ENCODE results near the gene HSD11B1L.
"Not testable (repeated sequence)": the region's sequence is repeated elsewhere in the genome, so short reads cannot be mapped to it uniquely, and the experiment has no call there.

HSD11B1L gene

GRCh38 chr19:5679289-5680083 lies 1.3 kb upstream of the HSD11B1L start:
- Histone ChIP-seq H3K4me3 (ENCODE audit: low read depth in 1 of 2, low read length in 2 of 2) (peak overlapping the region; percentile 96 to 97), H3K9me3 (ENCODE audit: control insufficient read depth in 1 of 2, low read length in 2 of 2) (no peaks in the 10 kb centered on the region), H3K27me3 (ENCODE audit: low read depth, low read length) (no peaks in the 10 kb centered on the region), H3K27ac (ENCODE audit: low read length) (peak overlapping the region; percentile 91), H3K4me1 (ENCODE audit: control insufficient read depth in 1 of 2, insufficient read depth in 2 of 2, low read length in 2 of 2) (peaks cover 6 to 19% of the 10 kb centered on the region in 2 donors), H3K36me3 (ENCODE audit: control insufficient read depth in 1 of 2, insufficient read depth in 2 of 2, low read length in 2 of 2) (no peaks in the 10 kb centered on the region)

- peaks cover 6 to 19% of the 10 kb centered on the region in 2 donors for H3K4me1 ChIP-seq (ENCODE audit: control insufficient read depth in 1 of 2, insufficient read depth in 2 of 2, low read length in 2 of 2)
Measured at GRCh38 chr19:5680084-5680436, 767 bp upstream of the HSD11B1L start.

DNA sequence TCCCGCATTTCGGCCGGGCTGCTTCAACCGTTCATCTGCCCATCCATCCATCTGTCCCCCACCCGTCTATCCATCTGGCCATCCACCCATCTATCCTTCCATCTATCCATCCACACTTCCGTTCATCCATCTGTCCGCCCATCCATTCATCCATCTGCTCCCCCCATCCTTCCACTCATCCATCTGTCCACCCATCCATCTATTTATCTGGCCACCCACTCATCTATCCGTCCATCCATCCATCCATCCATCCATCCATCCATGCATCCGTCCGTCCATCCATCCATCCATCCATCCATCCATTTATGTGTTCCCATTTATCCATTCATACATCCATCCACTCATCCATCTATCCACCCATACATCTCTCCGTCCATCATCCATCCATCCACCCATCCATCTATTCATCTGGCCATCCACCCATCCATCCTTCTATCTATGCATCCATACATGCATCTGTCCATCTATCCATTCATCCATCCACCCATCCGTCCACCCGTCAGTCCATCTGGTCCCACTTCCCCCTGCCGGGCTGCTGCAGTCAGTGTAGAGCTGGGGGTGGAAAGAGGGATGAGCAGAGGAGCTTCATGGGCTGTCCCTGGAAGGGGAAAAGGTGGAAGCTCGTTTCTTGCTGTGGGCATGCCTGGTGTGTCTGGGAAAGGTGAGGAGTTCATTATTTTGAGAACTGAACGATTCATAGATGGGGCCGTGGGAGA lies 722 bp downstream of the HSD11B1L start:
- H3K27me3 ChIP-seq (ENCODE audit: low read depth, low read length), result no peaks in the 10 kb centered on the region
- no peak overlapping the region for H3K27ac ChIP-seq (ENCODE audit: low read length)
- H3K4me3 ChIP-seq (ENCODE audit: low read depth in 1 of 2, low read length in 2 of 2), result peak overlapping the region; percentile 96 to 97
- no peaks in the 10 kb centered on the region for H3K36me3 ChIP-seq (ENCODE audit: control insufficient read depth in 1 of 2, insufficient read depth in 2 of 2, low read length in 2 of 2)
- no peaks in the 10 kb centered on the region for H3K9me3 ChIP-seq (ENCODE audit: control insufficient read depth in 1 of 2, low read length in 2 of 2)
- peaks cover 6 to 19% of the 10 kb centered on the region in 2 donors for H3K4me1 ChIP-seq (ENCODE audit: control insufficient read depth in 1 of 2, insufficient read depth in 2 of 2, low read length in 2 of 2)

More at GRCh38 chr19:5680084-5680436, 767 bp upstream of the HSD11B1L start:
- Histone ChIP-seq H3K9me3 (ENCODE audit: control insufficient read depth in 1 of 2, low read length in 2 of 2) (no peaks in the 10 kb centered on the region), H3K27me3 (ENCODE audit: low read depth, low read length) (no peaks in the 10 kb centered on the region), H3K4me3 (ENCODE audit: low read depth in 1 of 2, low read length in 2 of 2) (peak overlapping the region; percentile 96 to 97), H3K36me3 (ENCODE audit: control insufficient read depth in 1 of 2, insufficient read depth in 2 of 2, low read length in 2 of 2) (no peaks in the 10 kb centered on the region), H3K27ac (ENCODE audit: low read length) (peak overlapping the region; percentile 91)

DNA sequence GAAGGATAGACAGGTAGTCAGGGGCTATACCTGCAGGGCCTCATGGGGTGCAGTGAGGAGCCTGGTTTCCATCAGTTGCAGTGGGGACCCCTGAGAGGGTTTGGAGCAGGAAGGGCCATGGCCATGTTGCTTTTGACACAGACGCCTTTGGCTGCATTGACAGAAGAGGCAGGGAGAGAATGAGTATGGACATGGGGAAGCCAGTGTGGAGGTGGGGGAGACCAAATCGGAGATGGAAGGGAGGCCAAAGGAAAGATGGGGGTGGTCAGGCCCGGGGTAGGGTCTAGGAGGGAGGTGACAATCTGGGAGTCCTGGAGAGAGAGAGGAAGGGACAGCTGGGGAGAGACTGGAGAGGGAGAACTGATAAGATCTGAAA lies 1.3 kb downstream of the HSD11B1L start:
- no peak overlapping the region for H3K4me3 ChIP-seq (ENCODE audit: low read depth in 1 of 2, low read length in 2 of 2)
- H3K9me3 ChIP-seq (ENCODE audit: control insufficient read depth in 1 of 2, low read length in 2 of 2), result no peaks in the 10 kb centered on the region
- peaks cover 6 to 19% of the 10 kb centered on the region in 2 donors for H3K4me1 ChIP-seq (ENCODE audit: control insufficient read depth in 1 of 2, insufficient read depth in 2 of 2, low read length in 2 of 2)
- no peaks in the 10 kb centered on the region for H3K36me3 ChIP-seq (ENCODE audit: control insufficient read depth in 1 of 2, insufficient read depth in 2 of 2, low read length in 2 of 2)
- H3K27me3 ChIP-seq (ENCODE audit: low read depth, low read length), result no peaks in the 10 kb centered on the region
- no peak overlapping the region for H3K27ac ChIP-seq (ENCODE audit: low read length)

DNA sequence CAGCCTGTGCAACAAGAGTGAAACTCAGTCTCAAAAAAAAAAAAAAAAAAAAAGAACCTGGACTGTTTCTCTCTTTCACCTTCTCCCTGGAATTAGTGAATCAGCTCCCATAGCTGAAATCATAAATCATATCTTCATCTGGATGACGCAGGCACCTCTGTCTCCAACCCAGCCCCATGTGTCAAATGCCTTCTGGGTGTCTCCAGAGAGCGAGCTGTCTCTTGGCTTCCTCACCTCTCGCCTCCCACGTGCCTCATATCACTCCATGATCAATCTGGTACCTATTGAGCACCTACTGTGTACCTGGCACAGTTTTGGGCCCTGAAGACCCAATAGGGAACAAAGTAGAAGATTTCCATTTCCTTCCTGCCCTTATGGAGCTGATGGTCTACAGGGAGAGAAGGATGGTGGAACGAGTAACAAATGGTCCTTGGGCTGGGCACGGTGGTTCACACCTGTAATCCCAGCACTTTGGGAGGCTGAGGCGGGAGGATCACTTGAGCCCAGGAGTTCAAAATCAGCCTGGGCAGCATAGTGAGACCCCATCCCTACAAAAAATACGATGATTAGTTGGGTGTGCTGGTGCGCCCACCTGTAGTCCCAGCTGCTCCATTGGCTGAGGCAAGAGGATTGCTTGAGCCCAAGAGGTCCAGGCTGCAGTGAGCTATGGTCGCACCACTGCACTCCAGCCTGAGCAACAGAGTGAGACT lies 2.5 kb downstream of the HSD11B1L start:
- H3K27ac ChIP-seq (ENCODE audit: low read length), result no peak overlapping the region
- H3K4me1 ChIP-seq (ENCODE audit: control insufficient read depth in 1 of 2, insufficient read depth in 2 of 2, low read length in 2 of 2), result peaks cover 6 to 19% of the 10 kb centered on the region in 2 donors
- no peaks in the 10 kb centered on the region for H3K27me3 ChIP-seq (ENCODE audit: low read depth, low read length)
- no peaks in the 10 kb centered on the region for H3K36me3 ChIP-seq (ENCODE audit: control insufficient read depth in 1 of 2, insufficient read depth in 2 of 2, low read length in 2 of 2)
- no peaks in the 10 kb centered on the region for H3K9me3 ChIP-seq (ENCODE audit: control insufficient read depth in 1 of 2, low read length in 2 of 2)
- no peak overlapping the region for H3K4me3 ChIP-seq (ENCODE audit: low read depth in 1 of 2, low read length in 2 of 2)

DNA sequence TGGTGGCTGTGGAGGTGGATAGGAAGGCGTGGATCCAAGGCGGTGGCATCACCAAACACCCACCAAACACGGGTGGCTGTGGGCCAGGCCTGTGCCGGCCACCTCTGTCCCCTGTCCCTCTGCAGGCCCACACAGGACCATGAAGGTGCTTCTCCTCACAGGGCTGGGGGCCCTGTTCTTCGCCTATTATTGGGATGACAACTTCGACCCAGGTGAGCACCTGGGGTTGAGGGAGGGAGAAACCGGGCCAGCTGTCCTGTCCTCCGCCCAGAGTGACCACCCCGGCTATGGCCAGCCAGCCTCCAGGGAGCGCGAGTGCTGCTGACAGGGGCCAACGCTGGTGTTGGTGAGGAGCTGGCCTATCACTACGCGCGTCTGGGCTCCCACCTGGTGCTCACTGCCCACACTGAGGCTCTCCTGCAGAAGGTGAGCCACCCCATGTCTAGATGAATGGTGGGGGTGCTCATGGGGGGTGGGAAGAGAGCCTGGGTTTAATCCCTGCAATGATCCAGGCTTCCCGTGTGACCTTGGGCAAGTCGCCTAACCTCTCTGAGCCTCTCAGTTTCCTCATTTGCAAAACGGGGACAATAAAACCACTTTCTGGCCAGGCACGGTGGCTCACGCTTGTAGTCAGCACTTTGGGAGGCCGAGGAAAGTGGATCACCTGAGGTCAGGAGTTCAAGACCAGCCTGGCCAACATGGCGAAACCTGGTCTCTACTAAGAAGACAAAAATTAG lies 4.0 kb downstream of the HSD11B1L start:
- Histone ChIP-seq H3K4me3 (ENCODE audit: low read depth in 1 of 2, low read length in 2 of 2) (no peak overlapping the region), H3K4me1 (ENCODE audit: control insufficient read depth in 1 of 2, insufficient read depth in 2 of 2, low read length in 2 of 2) (peaks cover 0 to 9% of the 10 kb centered on the region in 2 donors), H3K27me3 (ENCODE audit: low read depth, low read length) (no peaks in the 10 kb centered on the region), H3K27ac (ENCODE audit: low read length) (no peak overlapping the region), H3K36me3 (ENCODE audit: control insufficient read depth in 1 of 2, insufficient read depth in 2 of 2, low read length in 2 of 2) (no peaks in the 10 kb centered on the region), H3K9me3 (ENCODE audit: control insufficient read depth in 1 of 2, low read length in 2 of 2) (no peaks in the 10 kb centered on the region)

- Histone ChIP-seq H3K4me1 (ENCODE audit: control insufficient read depth in 1 of 2, insufficient read depth in 2 of 2, low read length in 2 of 2) (peaks cover 0 to 8% of the 10 kb centered on the region in 2 donors), H3K27ac (ENCODE audit: low read length) (no peak overlapping the region), H3K27me3 (ENCODE audit: low read depth, low read length) (no peaks in the 10 kb centered on the region), H3K4me3 (ENCODE audit: low read depth in 1 of 2, low read length in 2 of 2) (peak overlapping the region; percentile 26 to 82), H3K9me3 (ENCODE audit: control insufficient read depth in 1 of 2, low read length in 2 of 2) (no peaks in the 10 kb centered on the region), H3K36me3 (ENCODE audit: control insufficient read depth in 1 of 2, insufficient read depth in 2 of 2, low read length in 2 of 2) (no peaks in the 10 kb centered on the region)
Measured at GRCh38 chr19:5686326-5686646, 5.5 kb downstream of the HSD11B1L start.

DNA sequence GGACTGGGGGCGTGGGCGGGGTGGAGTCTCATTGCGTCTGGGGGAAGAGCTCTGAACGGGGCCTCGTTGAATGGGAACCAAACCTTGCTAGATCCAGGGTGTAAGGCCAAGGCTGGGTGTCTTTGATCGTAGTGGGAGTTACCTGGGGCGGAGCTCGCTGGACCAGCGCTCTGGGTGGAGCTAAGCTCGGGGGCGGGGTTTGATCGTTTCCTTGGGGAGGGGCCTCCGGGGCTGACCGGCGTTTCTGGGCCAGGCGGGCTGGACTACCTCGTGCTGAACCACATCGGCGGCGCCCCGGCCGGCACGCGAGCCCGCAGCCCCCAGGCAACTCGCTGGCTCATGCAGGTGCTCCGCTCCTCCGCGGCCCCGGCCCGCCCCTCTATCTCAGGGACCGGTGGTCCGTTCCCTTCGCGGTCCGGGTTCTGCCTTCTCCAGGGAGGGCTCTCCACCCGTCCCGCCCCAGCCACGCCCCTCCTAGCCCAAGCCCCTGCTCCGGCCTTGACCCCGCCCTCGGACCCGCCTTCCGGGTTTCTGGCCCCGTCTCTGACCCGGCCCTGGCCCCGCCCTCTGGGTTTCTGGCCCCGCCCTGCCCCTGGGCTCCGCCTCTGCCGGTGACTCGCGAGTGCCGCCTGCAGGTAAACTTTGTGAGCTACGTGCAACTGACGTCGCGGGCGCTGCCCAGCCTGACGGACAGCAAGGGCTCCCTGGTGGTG lies 6.0 kb downstream of the HSD11B1L start:
- Histone ChIP-seq H3K4me1 (ENCODE audit: control insufficient read depth in 1 of 2, insufficient read depth in 2 of 2, low read length in 2 of 2) (peaks cover 0 to 9% of the 10 kb centered on the region in 2 donors), H3K9me3 (ENCODE audit: control insufficient read depth in 1 of 2, low read length in 2 of 2) (no peaks in the 10 kb centered on the region), H3K27ac (ENCODE audit: low read length) (no peak overlapping the region), H3K36me3 (ENCODE audit: control insufficient read depth in 1 of 2, insufficient read depth in 2 of 2, low read length in 2 of 2) (no peaks in the 10 kb centered on the region), H3K4me3 (ENCODE audit: low read depth in 1 of 2, low read length in 2 of 2) (peak overlapping the region; percentile 26 to 82), H3K27me3 (ENCODE audit: low read depth, low read length) (no peaks in the 10 kb centered on the region)

DNA sequence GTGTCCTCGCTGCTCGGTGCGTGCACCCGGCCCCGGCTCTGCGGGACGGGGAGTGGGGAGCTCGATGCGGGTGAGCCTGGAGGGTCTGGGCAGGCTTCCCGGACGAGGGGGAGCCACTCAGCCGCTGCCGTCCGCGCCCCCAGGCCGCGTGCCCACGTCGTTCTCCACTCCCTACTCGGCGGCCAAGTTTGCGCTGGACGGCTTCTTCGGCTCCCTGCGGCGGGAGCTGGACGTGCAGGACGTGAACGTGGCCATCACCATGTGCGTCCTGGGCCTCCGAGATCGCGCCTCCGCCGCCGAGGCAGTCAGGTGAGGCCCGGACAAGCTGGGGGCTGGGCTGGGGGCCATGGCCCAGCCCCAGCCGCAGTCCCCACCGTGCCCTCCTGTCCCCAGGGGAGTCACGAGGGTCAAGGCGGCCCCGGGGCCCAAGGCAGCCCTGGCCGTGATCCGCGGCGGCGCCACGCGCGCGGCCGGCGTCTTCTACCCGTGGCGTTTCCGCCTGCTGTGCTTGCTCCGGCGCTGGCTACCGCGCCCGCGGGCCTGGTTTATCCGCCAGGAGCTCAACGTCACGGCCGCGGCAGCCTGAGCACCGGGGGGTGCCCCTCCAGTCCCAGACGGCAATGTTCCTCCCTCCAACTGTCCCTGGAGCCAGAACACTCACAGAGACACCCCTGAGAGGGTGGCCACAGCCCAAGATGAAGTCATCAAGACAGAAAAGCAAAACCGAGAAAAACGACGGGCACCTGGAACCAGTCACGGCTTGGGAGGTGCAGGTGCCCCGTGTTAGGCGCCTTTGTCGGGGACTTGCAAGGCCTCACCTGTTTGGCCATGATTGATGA lies 6.8 kb downstream of the HSD11B1L start:
- Histone ChIP-seq H3K4me1 (ENCODE audit: control insufficient read depth in 1 of 2, insufficient read depth in 2 of 2, low read length in 2 of 2) (peaks cover 0 to 17% of the 10 kb centered on the region in 2 donors), H3K27me3 (ENCODE audit: low read depth, low read length) (no peaks in the 10 kb centered on the region), H3K4me3 (ENCODE audit: low read depth in 1 of 2, low read length in 2 of 2) (peak overlapping the region in 1 of 2 donors; percentile 82), H3K27ac (ENCODE audit: low read length) (no peak overlapping the region), H3K9me3 (ENCODE audit: control insufficient read depth in 1 of 2, low read length in 2 of 2) (no peaks in the 10 kb centered on the region), H3K36me3 (ENCODE audit: control insufficient read depth in 1 of 2, insufficient read depth in 2 of 2, low read length in 2 of 2) (peaks cover 6 to 7% of the 10 kb centered on the region in 2 donors)

GRCh38 chr19:5688262-5688881 lies 7.5 kb downstream of the HSD11B1L start:
- not testable (repeated sequence) for H3K27ac ChIP-seq (ENCODE audit: low read length); H3K4me3 ChIP-seq (ENCODE audit: low read depth in 1 of 2, low read length in 2 of 2); H3K9me3 ChIP-seq (ENCODE audit: control insufficient read depth in 1 of 2, low read length in 2 of 2); H3K27me3 ChIP-seq (ENCODE audit: low read depth, low read length)
- Histone ChIP-seq H3K36me3 (ENCODE audit: control insufficient read depth in 1 of 2, insufficient read depth in 2 of 2, low read length in 2 of 2) (peaks cover 12 to 15% of the 10 kb centered on the region in 2 donors), H3K4me1 (ENCODE audit: control insufficient read depth in 1 of 2, insufficient read depth in 2 of 2, low read length in 2 of 2) (peaks cover 0 to 23% of the 10 kb centered on the region in 2 donors)
